ENCODE measurements around the gene GLRX5.
"Not testable (repeated sequence)": the region's sequence is repeated elsewhere in the genome, so short reads cannot be mapped to it uniquely, and the experiment has no call there.

Gene GLRX5

DNA sequence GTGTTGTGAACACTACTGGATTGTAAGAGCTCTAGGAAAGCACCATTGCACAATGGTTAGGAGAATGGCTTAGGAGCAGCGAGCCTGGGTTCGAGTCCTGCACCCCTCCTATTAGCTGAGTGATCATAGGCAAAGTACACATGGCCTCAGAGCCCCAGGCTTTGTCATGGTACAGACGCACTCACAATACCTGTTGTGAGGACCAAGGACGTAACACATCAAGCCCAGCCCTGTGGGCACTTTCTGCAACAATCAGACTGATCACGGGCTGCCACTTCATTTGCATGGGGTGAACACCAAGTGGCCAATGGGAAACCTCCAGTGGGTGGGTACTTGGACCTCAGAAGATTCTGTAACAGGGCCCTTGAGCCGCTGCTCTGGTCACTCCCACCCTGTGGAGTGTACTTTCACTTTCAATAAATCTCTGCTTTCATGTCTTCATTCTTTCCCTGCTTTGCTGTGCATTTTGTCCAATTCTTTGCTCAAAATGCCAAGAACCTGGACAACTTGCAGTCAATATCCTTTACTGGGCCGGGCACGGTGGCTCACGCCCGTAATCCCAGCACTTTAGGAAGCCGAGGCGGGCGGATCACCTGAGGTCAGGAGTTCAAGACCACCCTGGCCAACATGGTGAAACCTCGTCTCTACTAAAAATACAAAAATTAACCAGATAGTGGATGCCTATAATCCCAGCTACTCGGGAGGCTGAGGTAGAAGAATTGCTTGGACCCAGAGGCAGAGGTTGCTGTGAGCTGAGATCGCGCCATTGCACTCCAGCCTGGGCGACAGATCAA is 28.2 kb downstream of the GLRX5 start:
- DNase-seq = no peak

GRCh38 chr14:95564060-95564459 is 29.2 kb downstream of the GLRX5 start:
- DNase-seq = peak; percentile 33

GRCh38 chr14:95569440-95569839 is 34.6 kb downstream of the GLRX5 start:
- no peak for DNase-seq

DNA sequence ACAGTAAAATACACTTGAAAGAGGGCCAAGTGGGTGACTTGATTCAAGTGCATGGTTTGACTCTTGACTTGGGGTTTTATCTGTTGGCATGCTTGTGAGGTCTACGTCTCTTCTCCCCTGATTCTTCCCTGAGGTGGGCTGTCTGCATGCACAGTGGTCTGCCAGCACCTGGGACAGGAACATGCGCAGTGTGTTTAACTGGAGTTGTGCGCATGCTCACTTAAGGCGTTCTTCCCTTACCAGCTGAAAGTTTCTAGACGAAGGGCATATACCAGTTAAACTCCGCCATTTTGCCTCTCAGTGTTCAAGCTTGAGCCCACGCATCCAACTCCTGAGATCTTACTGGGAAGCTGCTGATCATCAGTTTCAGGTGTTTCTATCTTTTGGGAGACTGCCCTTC is 38.5 kb downstream of the GLRX5 start:
- DNase-seq = no peak

DNA sequence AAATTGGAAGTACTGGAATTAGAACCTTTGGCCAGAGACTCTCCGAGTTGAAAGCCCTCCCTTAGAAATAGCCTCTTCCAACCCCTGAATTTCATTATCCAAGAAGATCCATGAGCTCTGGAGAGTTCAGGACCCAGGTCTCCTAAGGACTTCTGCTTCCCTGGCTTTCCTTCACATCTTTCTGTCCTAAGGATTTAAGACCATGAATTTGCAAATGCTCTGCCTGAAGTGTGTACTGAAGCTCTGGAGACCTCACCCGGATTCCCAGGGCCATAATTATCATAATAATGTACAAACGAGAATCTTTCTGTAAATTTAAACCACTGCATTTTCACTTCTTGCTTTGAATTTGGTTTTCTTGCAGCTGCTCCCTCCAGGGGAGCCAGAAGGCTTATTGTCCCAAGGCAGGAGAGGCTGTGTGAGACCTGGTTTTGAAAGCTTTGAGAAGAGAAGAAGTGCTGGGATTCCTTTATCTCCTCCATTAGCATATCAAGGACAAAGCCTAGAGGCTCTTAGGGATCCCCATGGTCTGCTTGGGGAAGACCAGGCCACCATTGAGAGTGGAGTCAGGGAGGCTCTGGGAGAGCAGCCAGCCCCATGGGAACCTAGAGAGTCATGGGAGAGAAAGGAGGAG is 41.1 kb downstream of the GLRX5 start:
- DNase-seq = no peak

- no peak for DNase-seq
Measured at GRCh38 chr14:95577067-95577800, 42.4 kb downstream of the GLRX5 start.

DNA sequence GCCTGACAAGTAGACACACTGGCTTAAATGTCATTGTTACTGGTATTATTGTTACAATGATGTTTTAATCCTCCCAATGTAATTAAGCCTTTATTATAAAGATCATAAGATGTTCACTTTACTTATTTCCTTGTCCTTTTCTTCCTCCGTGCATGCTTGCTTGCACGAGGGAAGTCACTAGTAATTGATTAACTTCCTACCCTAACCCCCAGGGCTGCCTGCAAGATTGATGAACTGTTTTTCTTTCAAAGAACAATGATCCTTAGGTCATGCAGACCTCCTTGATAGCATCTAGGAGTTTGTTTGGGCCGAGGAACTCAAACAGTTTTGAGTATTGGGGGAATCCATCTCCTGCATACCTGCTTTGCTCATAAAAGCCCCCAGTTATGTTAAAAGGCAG is 43.0 kb downstream of the GLRX5 start:
- DNase-seq = no peak

DNA sequence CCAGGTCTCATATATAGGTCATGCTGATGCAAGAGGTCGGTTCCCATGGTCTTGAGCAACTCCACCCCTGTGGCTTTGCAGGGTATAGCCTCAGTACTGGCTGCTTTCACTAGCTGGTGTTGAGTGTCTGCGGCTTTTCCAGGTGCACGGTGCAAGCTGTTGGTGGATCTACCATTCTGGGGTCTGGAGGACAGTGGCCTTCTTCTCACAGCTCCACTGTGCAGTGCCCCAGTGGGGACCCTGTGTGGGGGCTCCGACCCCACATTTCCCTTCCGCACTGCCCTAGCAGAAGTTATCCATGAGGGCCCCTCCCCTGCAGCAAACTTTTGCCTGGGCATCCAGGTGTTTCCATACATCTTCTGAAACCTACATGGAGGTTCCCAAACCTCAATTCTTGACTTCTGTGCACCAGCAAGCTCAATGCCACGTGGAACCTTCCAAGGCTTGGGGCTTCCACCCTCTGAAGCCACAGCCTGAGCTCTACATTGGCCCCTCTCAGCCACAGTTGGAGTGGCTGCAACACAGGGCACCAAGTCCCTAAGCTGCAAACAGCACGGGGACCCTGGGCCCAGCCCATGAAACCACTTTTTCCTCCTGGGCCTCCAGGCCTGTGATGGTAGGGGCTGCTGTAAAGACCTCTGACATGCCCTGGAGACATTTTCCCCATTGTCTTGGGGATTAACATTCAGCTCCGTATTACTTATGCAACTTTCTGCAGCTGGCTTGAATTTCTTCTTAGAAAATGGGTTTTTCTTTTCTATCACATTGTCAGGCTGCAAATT is 49.2 kb downstream of the GLRX5 start:
- not testable (repeated sequence) for DNase-seq

GRCh38 chr14:95585953-95586620 is 51.2 kb downstream of the GLRX5 start:
- DNase-seq = no peak

GRCh38 chr14:95591182-95591581 is 56.3 kb downstream of the GLRX5 start:
- DNase-seq = not testable (repeated sequence)

Measured in right hindlimb (tissue), 1 donor.